GM20431 (cell line): ENCODE measurements around the gene LCP1.
"Not testable (repeated sequence)": the region's sequence is repeated elsewhere in the genome, so short reads cannot be mapped to it uniquely, and the experiment has no call there.

Experiments used
- in situ Hi-C: fragments of 300-500 bp; cut with MseI, MboI; formaldehyde crosslinking; loops from one replicate; pipeline ENCODE4 v1.15.0; 2020; ENCODE audit warnings: low sequenced_read_pairs; ENCODE audit not compliant: unreplicated experiment

LCP1 gene

GRCh38 chr13:46181840-46182490 lies at the start of gene LCP1:
Gene LCP1 (minus strand): TSS chr13:46182177. CDS start chr13:46159662, 22,515 bp downstream.
- in situ Hi-C loops: no loop called here

GRCh38 chr13:46229251-46229650 lies 47.3 kb upstream of the LCP1 start:
- in situ Hi-C loops: no loop called here

GRCh38 chr13:46220234-46220633 lies 38.3 kb upstream of the LCP1 start:
- in situ Hi-C loops: not testable (repeated sequence)

GRCh38 chr13:46214741-46215140 lies 32.8 kb upstream of the LCP1 start:
- in situ Hi-C loops: not testable (repeated sequence)

GRCh38 chr13:46213242-46213641 lies 31.3 kb upstream of the LCP1 start:
- in situ Hi-C loops: no loop called here

GRCh38 chr13:46211483-46212351 lies 29.7 kb upstream of the LCP1 start, which contains the start of gene LRRC63:
Gene LRRC63 (plus strand): TSS chr13:46211928. CDS start chr13:46213035, 1,107 bp downstream.
- in situ Hi-C loops: no loop called here

- in situ Hi-C loops: no loop called here
Observed at GRCh38 chr13:46211116-46211482, 29.1 kb upstream of the LCP1 start.

GRCh38 chr13:46210362-46211083 lies 28.5 kb upstream of the LCP1 start:
- in situ Hi-C loops: no loop called here

GRCh38 chr13:46207828-46208227 lies 25.9 kb upstream of the LCP1 start:
- in situ Hi-C loops: no loop called here

GRCh38 chr13:46206143-46206542 lies 24.2 kb upstream of the LCP1 start:
- in situ Hi-C loops: no loop called here

GRCh38 chr13:46202966-46203365 lies 21.0 kb upstream of the LCP1 start:
- in situ Hi-C loops: no loop called here

- in situ Hi-C loops: no loop called here
Observed at GRCh38 chr13:46202188-46202795, 20.3 kb upstream of the LCP1 start.

- in situ Hi-C loops: no loop called here
Observed at GRCh38 chr13:46198696-46199193, 16.8 kb upstream of the LCP1 start.

GRCh38 chr13:46197299-46198048 lies 15.5 kb upstream of the LCP1 start:
- in situ Hi-C loops: no loop called here

GRCh38 chr13:46195016-46195415 lies 13.0 kb upstream of the LCP1 start:
- in situ Hi-C loops: no loop called here

- in situ Hi-C loops: no loop called here
Observed at GRCh38 chr13:46192412-46192811, 10.4 kb upstream of the LCP1 start.

- in situ Hi-C loops: no loop called here
Observed at GRCh38 chr13:46185634-46186033, 3.7 kb upstream of the LCP1 start.

GRCh38 chr13:46184277-46184699 lies 2.3 kb upstream of the LCP1 start:
- in situ Hi-C loops: no loop called here
